DOHH2 (cell line): ENCODE measurements around the gene ATP6V0A1.
A peak's percentile ranks its signal among the peaks of the same experiment; 100 is the strongest.

Experiments
- H3F3A ChIP-seq: fragments of 200-600 bp; sonication (generic), shearing (Covaris generic); 2 replicates; pipeline ENCODE4 v1.6.0; 2016; ENCODE audit warnings: antibody characterized with exemption, mild to moderate bottlenecking; ENCODE audit not compliant: control insufficient read depth, insufficient read depth
- H3K27ac ChIP-seq: fragments of 200-600 bp; sonication (generic); 2 replicates; pipeline ENCODE4 v1.5.1; 2014; ENCODE audit warnings: low read depth, mild to moderate bottlenecking, low read length, moderate library complexity
- H3K27me3 ChIP-seq: fragments of 200-600 bp; sonication (generic); 2 replicates; pipeline ENCODE4 v1.6.1; 2014; ENCODE audit warnings: mild to moderate bottlenecking, low read length, mixed read lengths; ENCODE audit not compliant: control insufficient read depth
- H3K36me3 ChIP-seq: fragments of 200-600 bp; sonication (generic); 2 replicates; pipeline ENCODE4 v1.6.1; 2014; ENCODE audit warnings: mild to moderate bottlenecking, low read length, moderate library complexity, mixed read lengths; ENCODE audit not compliant: control insufficient read depth
- H3K4me1 ChIP-seq: fragments of 200-600 bp; sonication (generic); 2 replicates; pipeline ENCODE4 v1.6.1; 2014; ENCODE audit warnings: mild to moderate bottlenecking, low read length, mixed read lengths; ENCODE audit not compliant: control insufficient read depth
- H3K4me2 ChIP-seq: fragments of 200-600 bp; sonication (generic); 2 replicates; pipeline ENCODE4 v1.6.0; 2014; ENCODE audit warnings: mild to moderate bottlenecking, low read length, moderate library complexity
- H3K4me3 ChIP-seq: fragments of 200-600 bp; sonication (generic); 2 replicates; pipeline ENCODE4 v1.5.1; 2014; ENCODE audit warnings: mild to moderate bottlenecking, low read length, mixed read lengths
- H3K79me2 ChIP-seq: fragments of 200-600 bp; sonication (generic); 2 replicates; pipeline ENCODE4 v1.6.1; 2014; ENCODE audit warnings: mild to moderate bottlenecking, low read length, mixed read lengths; ENCODE audit not compliant: control insufficient read depth
- H3K9me2 ChIP-seq: fragments of 200-600 bp; sonication (generic); replicated peaks from 2 replicates; pipeline ENCODE4 v1.6.1; 2014; ENCODE audit warnings: mild to moderate bottlenecking, low read length, mixed read lengths; ENCODE audit not compliant: control insufficient read depth
- H3K9me3 ChIP-seq: fragments of 200-600 bp; sonication (generic); 2 replicates; pipeline ENCODE4 v1.6.1; 2014; ENCODE audit warnings: antibody characterized with exemption, low read length, mixed read lengths; ENCODE audit not compliant: control insufficient read depth, insufficient read depth
- H4K20me1 ChIP-seq: fragments of 200-600 bp; sonication (generic); 2 replicates; pipeline ENCODE4 v1.6.0; 2014; ENCODE audit warnings: low read depth, mild to moderate bottlenecking, antibody characterized with exemption, low read length, moderate library complexity; ENCODE audit not compliant: control insufficient read depth, insufficient read depth
- EZH2phosphoT487 ChIP-seq: fragments of 200-600 bp; sonication (generic); IDR thresholded peaks from 2 replicates; pipeline ENCODE4 v1.6.1; 2017; ENCODE audit warnings: borderline replicate concordance, mild to moderate bottlenecking, antibody characterized with exemption, low read length, moderate library complexity, mixed read lengths
- TF ChIP-seq, protein P1 (sequence below): fragments of 200-600 bp; sonication (generic); IDR thresholded peaks from one replicate; pipeline ENCODE4 v1.5.1; 2014; ENCODE audit warnings: antibody characterized with exemption, mild to moderate bottlenecking, low read depth, low read length; ENCODE audit not compliant: poor library complexity, severe bottlenecking

The ATP6V0A1 gene

DNA sequence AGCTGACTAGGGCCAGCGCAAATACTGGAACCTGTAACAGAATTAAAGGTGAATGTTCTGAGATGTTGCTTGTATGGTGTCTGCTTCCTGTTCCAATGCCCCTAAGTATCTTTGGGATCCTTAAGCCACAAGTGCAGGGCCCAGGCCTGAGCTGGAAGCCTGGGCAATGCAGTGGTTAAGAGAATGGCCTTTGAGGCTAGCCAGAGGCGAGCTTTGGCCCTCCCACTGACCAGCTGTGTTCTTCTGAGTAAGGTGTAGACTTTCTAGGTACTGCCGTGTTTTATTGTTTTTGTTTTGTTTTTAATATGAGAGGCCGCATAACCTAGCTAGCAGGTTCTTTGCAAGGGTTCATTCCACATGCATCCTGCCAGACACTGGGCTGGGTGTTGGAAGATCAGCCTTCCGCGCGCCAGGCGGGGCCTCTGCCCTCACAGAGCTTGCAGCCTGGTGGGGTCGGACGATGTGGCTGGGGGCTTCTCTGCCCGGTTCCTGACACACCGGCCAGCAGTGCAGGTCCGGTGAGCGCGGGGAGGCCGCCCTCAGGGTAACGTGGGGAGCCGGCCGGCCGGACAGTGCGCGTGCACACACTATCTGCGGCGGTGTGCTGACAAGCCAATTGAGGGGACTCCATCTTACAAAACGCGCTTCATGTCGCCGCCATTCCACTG is 107.7 kb downstream of the ATP6V0A1 start:
- H3K9me2 ChIP-seq = no peaks in the 10 kb centered on the region
- H3K27me3 ChIP-seq = no peaks in the 10 kb centered on the region
- peaks cover 80% of the 10 kb centered on the region for H3K36me3 ChIP-seq
- peaks cover 31% of the 10 kb centered on the region for H3K4me1 ChIP-seq
- H4K20me1 ChIP-seq = no peaks in the 10 kb centered on the region
- no peak overlapping the region; the same call in 1 of the 2 replicates for H3K27ac ChIP-seq
- peaks cover 66% of the 10 kb centered on the region for H3K79me2 ChIP-seq
- peak overlapping the region; percentile 99 for H3K4me2 ChIP-seq
- TF ChIP-seq, protein P1, sequence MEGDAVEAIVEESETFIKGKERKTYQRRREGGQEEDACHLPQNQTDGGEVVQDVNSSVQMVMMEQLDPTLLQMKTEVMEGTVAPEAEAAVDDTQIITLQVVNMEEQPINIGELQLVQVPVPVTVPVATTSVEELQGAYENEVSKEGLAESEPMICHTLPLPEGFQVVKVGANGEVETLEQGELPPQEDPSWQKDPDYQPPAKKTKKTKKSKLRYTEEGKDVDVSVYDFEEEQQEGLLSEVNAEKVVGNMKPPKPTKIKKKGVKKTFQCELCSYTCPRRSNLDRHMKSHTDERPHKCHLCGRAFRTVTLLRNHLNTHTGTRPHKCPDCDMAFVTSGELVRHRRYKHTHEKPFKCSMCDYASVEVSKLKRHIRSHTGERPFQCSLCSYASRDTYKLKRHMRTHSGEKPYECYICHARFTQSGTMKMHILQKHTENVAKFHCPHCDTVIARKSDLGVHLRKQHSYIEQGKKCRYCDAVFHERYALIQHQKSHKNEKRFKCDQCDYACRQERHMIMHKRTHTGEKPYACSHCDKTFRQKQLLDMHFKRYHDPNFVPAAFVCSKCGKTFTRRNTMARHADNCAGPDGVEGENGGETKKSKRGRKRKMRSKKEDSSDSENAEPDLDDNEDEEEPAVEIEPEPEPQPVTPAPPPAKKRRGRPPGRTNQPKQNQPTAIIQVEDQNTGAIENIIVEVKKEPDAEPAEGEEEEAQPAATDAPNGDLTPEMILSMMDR = no peak
- TF ChIP-seq EZH2phosphoT487 = no peak
- H3K4me3 ChIP-seq = peak overlapping the region; percentile 97
- H3K9me3 ChIP-seq = no peaks in the 10 kb centered on the region
- H3F3A ChIP-seq = peaks cover 4% of the 10 kb centered on the region

GRCh38 chr17:42566883-42567573 is 108.3 kb downstream of the ATP6V0A1 start, which contains the start of gene MLX:
Gene MLX, plus strand, starts transcription at chr17:42567100. Its CDS starts 25 bp downstream, at chr17:42567125.
- Histone ChIP-seq H3K9me2 (no peaks in the 10 kb centered on the region), H3K79me2 (peaks cover 66% of the 10 kb centered on the region), H3K4me2 (peak within 1 kb of the TSS; percentile 99), H4K20me1 (no peaks in the 10 kb centered on the region), H3F3A (peaks cover 4% of the 10 kb centered on the region), H3K4me1 (peaks cover 26% of the 10 kb centered on the region), H3K27ac (peak within 1 kb of the TSS; percentile 64), H3K9me3 (no peaks in the 10 kb centered on the region), H3K36me3 (peaks cover 87% of the 10 kb centered on the region), H3K27me3 (no peaks in the 10 kb centered on the region), H3K4me3 (peak within 1 kb of the TSS; percentile 97)
- TF ChIP-seq, protein P1 = no peak
- no peak for TF ChIP-seq EZH2phosphoT487

- H4K20me1 ChIP-seq = no peaks in the 10 kb centered on the region
- peaks cover 4% of the 10 kb centered on the region for H3F3A ChIP-seq
- peaks cover 87% of the 10 kb centered on the region for H3K36me3 ChIP-seq
- H3K4me2 ChIP-seq = no peak overlapping the region
- no peak for TF ChIP-seq EZH2phosphoT487
- TF ChIP-seq, protein P1 = no peak
- no peak overlapping the region for H3K4me3 ChIP-seq
- no peaks in the 10 kb centered on the region for H3K9me3 ChIP-seq
- no peaks in the 10 kb centered on the region for H3K9me2 ChIP-seq
- H3K27me3 ChIP-seq = no peaks in the 10 kb centered on the region
- H3K79me2 ChIP-seq = peaks cover 63% of the 10 kb centered on the region
- H3K27ac ChIP-seq = no peak overlapping the region
- peaks cover 21% of the 10 kb centered on the region for H3K4me1 ChIP-seq
Measured at GRCh38 chr17:42568341-42569111, 109.8 kb downstream of the ATP6V0A1 start.
